GM10266 (cell line): ENCODE results near the gene SLC12A3.

Experiments used
- DNase-seq: peaks from one replicate; pipeline ENCODE4 v3.0.0; 2012; ENCODE audit errors: extremely low spot score
- CTCF ChIP-seq: IDR thresholded peaks from 2 replicates; pipeline ENCODE4 v1.5.1; 2012; ENCODE audit warnings: mild to moderate bottlenecking, low read depth; ENCODE audit not compliant: control insufficient read depth, insufficient read depth; ENCODE audit errors: missing control alignments

Gene SLC12A3

GRCh38 chr16:56848029-56848936, 16.7 kb upstream of the SLC12A3 start:
- no peak for DNase-seq
- TF ChIP-seq CTCF: no peak

- TF ChIP-seq CTCF: no peak
- DNase-seq: no peak
Observed at GRCh38 chr16:56848955-56849689, 15.9 kb upstream of the SLC12A3 start.

- no peak for TF ChIP-seq CTCF
- DNase-seq: no peak
Observed at GRCh38 chr16:56849690-56850680, 15.0 kb upstream of the SLC12A3 start.

- DNase-seq: no peak
- TF ChIP-seq CTCF: peak; percentile 24
Observed at GRCh38 chr16:56851671-56852400, 13.2 kb upstream of the SLC12A3 start.

- DNase-seq: no peak
Observed at GRCh38 chr16:56852401-56852730, 12.6 kb upstream of the SLC12A3 start.

More at GRCh38 chr16:56852401-56852730, 12.6 kb upstream of the SLC12A3 start:
- TF ChIP-seq CTCF: no peak
